GM23248 (cell line): ENCODE results near the gene FAM167B. TPM values are rescaled to one million over a fixed set of nuclear protein-coding genes. Genes with fewer than 3 reads are reported as not detected.
"Not testable (repeated sequence)": the region's sequence is repeated elsewhere in the genome, so short reads cannot be mapped to it uniquely, and the experiment has no call there.

Experiments used
- DNase-seq: peaks from one replicate; pipeline ENCODE4 v3.0.0-alpha.2; 2015
- H2AFZ ChIP-seq: fragments of 200-600 bp; sonication (generic); 2 replicates; pipeline ENCODE4 v1.6.1; 2016; ENCODE audit warnings: antibody characterized with exemption
- H3F3A ChIP-seq: fragments of 200-600 bp; sonication (generic); 2 replicates; pipeline ENCODE4 v1.6.1; 2016; ENCODE audit warnings: mild to moderate bottlenecking, antibody characterized with exemption, mixed run types; ENCODE audit not compliant: insufficient read depth
- H3K27ac ChIP-seq: fragments of 200-600 bp; sonication (generic); 2 replicates; pipeline ENCODE4 v1.5.1; 2016; ENCODE audit warnings: mild to moderate bottlenecking
- H3K27me3 ChIP-seq: fragments of 200-600 bp; sonication (generic); replicated peaks from 2 replicates; pipeline ENCODE4 v1.6.1; 2016; ENCODE audit warnings: mild to moderate bottlenecking; ENCODE audit not compliant: insufficient read depth
- H3K36me3 ChIP-seq: fragments of 200-600 bp; sonication (generic); 2 replicates; pipeline ENCODE4 v1.6.1; 2016; ENCODE audit warnings: low read depth, mild to moderate bottlenecking
- H3K4me1 ChIP-seq: fragments of 200-600 bp; sonication (generic); 2 replicates; pipeline ENCODE4 v1.6.1; 2016; ENCODE audit warnings: mild to moderate bottlenecking; ENCODE audit not compliant: insufficient read depth
- H3K4me2 ChIP-seq: fragments of 200-600 bp; sonication (generic); one replicate; pipeline ENCODE4 v1.6.1; 2016; ENCODE audit warnings: mild to moderate bottlenecking; ENCODE audit not compliant: unreplicated experiment
- H3K4me3 ChIP-seq: fragments of 200-600 bp; sonication (generic); 2 replicates; pipeline ENCODE4 v1.5.1; 2016; ENCODE audit warnings: mild to moderate bottlenecking
- H3K79me2 ChIP-seq: fragments of 200-600 bp; sonication (generic); 2 replicates; pipeline ENCODE4 v1.6.1; 2016; ENCODE audit warnings: mild to moderate bottlenecking; ENCODE audit not compliant: insufficient read depth
- H3K9ac ChIP-seq: fragments of 200-600 bp; sonication (generic); 2 replicates; pipeline ENCODE4 v1.6.1; 2016; ENCODE audit warnings: mild to moderate bottlenecking
- H3K9me2 ChIP-seq: fragments of 200-600 bp; sonication (generic); 2 replicates; pipeline ENCODE4 v1.6.1; 2016; ENCODE audit warnings: mixed run types, mild to moderate bottlenecking, moderate library complexity; ENCODE audit not compliant: insufficient read depth
- H3K9me3 ChIP-seq: fragments of 200-600 bp; sonication (generic); one replicate; pipeline ENCODE4 v1.6.1; 2017; ENCODE audit warnings: low read depth
- H4K20me1 ChIP-seq: fragments of 200-600 bp; sonication (generic); 2 replicates; pipeline ENCODE4 v1.6.0; 2016; ENCODE audit not compliant: insufficient read depth
- EZH2 ChIP-seq: fragments of 200-600 bp; sonication (generic); IDR thresholded peaks from 2 replicates; pipeline ENCODE4 v1.6.1; 2018; ENCODE audit warnings: antibody characterized with exemption, mild to moderate bottlenecking; ENCODE audit not compliant: insufficient read depth, poor library complexity, severe bottlenecking
- EZH2phosphoT487 ChIP-seq: fragments of 200-600 bp; sonication (generic); IDR thresholded peaks from 2 replicates; pipeline ENCODE4 v1.6.1; 2018; ENCODE audit warnings: antibody characterized with exemption, moderate library complexity, mild to moderate bottlenecking, low read depth; ENCODE audit not compliant: insufficient read depth
- WGBS, 2 experiments: methylation state at CpG; one replicate each; pipeline ENCODE4 v1.1.6; 2015 to 2017; ENCODE audit warnings: low lambda C conversion rate in 2 of 2, low coverage in 1 of 2; ENCODE audit errors: missing lambda C conversion rate in 2 of 2; 5-methylcytosine and 5-hydroxymethylcytosine counted together
- in situ Hi-C: fragments of 300-500 bp; cut with MboI; formaldehyde crosslinking; loops from 2 replicates; pipeline ENCODE4 v1.15.0; 2020
- polyA plus RNA-seq: library from polyadenylated mRNA; unstranded; fragments of >200 nt; fragmentation: Nextera tagmentation; extraction: Ambion mirVana; gene quantifications from 2 replicates; pipeline ENCODE4 v1.2.1, GENCODE V29; 2016
- total RNA-seq: library from RNA; depleted of rRNA; stranded (reverse); fragments of >200 nt; shearing (Covaris generic); gene quantifications from 2 replicates; pipeline ENCODE4 v1.2.3, GENCODE V29; 2014

Gene FAM167B
- total and polyA plus RNA-seq, 2 experiments from 2014 or later = 3.0 to 5.0 TPM

DNA sequence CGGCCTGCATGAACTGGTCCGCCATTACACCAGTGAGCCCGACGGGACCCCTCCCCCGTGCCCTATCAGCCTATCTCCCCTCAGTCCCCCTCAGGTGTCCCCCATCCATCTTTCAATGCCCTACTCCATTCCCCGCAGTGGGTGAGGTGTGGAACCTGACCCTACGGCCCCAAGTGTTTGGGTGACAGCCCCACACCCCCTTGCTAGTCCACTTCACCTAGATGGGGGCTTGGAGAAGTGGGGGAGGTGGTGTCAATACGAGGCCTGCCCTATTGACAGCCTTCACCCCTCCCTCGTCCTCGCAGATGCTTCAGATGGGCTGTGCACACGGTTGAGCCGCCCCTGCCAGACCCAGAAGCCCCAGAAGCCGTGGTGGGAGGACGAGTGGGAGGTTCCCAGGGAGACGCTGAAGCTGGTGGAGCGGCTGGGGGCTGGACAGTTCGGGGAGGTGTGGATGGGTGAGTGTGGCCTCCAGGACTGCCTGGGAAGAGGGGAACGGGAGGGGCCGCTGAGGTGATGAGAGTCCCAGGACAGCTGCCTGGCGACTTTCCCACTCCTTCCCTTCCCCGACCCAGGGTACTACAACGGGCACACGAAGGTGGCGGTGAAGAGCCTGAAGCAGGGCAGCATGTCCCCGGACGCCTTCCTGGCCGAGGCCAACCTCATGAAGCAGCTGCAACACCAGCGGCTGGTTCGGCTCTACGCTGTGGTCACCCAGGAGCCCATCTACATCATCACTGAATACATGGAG lies 29.2 kb downstream of the FAM167B start:
- 66 to 70% methylated on average over 25 to 28 of the region's 30 CpGs for WGBS, 2 experiments
- H3K36me3 ChIP-seq = no peaks in the 10 kb centered on the region
- no peaks in the 10 kb centered on the region for H3K9me3 ChIP-seq
- no peak overlapping the region for H3K4me2 ChIP-seq
- H3K9ac ChIP-seq = no peak overlapping the region
- H3K4me1 ChIP-seq = no peaks in the 10 kb centered on the region
- peaks cover 18% of the 10 kb centered on the region for H3K27me3 ChIP-seq
- no peak overlapping the region for H3K27ac ChIP-seq
- TF ChIP-seq EZH2phosphoT487 (no peak), EZH2 (no peak)
- in situ Hi-C loops = no loop called here
- H3F3A ChIP-seq = no peaks in the 10 kb centered on the region
- H3K4me3 ChIP-seq = no peak overlapping the region
- no peak overlapping the region for H2AFZ ChIP-seq
- no peaks in the 10 kb centered on the region for H4K20me1 ChIP-seq
- H3K79me2 ChIP-seq = no peaks in the 10 kb centered on the region
- DNase-seq = no peak
- H3K9me2 ChIP-seq = no peaks in the 10 kb centered on the region

DNA sequence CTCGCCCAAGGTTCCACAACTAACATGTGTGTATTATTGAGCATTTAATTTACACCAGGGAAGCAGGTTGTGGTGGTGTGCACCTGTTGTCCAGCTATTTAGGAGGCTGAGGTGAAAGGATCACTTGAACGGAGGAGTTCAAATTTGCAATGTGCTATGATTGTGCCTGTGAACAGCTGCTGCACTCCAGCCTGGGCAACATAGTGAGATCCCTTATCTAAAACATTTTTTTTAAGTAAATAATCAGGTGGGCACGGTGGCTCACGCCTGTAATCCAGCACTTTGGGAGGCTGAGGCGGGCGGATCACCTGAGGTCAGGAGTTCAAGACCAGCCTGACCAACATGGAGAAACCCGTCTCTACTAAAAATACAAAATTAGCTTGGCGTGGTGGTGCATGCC lies 37.8 kb downstream of the FAM167B start:
- H3K36me3 ChIP-seq, H2AFZ ChIP-seq, H3K27me3 ChIP-seq, H3K79me2 ChIP-seq, in situ Hi-C loops, H3F3A ChIP-seq, H3K27ac ChIP-seq, H3K4me2 ChIP-seq, DNase-seq, H4K20me1 ChIP-seq, H3K4me3 ChIP-seq, H3K4me1 ChIP-seq, H3K9me3 ChIP-seq, H3K9ac ChIP-seq, H3K9me2 ChIP-seq: not testable (repeated sequence)
- 79 to 86% methylated on average over 8 of the region's 8 CpGs for WGBS, 2 experiments

DNA sequence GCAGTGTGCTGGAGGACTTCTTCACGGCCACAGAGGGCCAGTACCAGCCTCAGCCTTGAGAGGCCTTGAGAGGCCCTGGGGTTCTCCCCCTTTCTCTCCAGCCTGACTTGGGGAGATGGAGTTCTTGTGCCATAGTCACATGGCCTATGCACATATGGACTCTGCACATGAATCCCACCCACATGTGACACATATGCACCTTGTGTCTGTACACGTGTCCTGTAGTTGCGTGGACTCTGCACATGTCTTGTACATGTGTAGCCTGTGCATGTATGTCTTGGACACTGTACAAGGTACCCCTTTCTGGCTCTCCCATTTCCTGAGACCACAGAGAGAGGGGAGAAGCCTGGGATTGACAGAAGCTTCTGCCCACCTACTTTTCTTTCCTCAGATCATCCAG lies 38.6 kb downstream of the FAM167B start:
- H3K9me3 ChIP-seq = no peaks in the 10 kb centered on the region
- no peaks in the 10 kb centered on the region for H3K79me2 ChIP-seq
- no peaks in the 10 kb centered on the region for H3K4me1 ChIP-seq
- H4K20me1 ChIP-seq = no peaks in the 10 kb centered on the region
- H3F3A ChIP-seq = peaks cover 5% of the 10 kb centered on the region
- no peak overlapping the region for H3K4me3 ChIP-seq
- H3K36me3 ChIP-seq = no peaks in the 10 kb centered on the region
- H3K27me3 ChIP-seq = no peaks in the 10 kb centered on the region
- H3K27ac ChIP-seq = no peak overlapping the region
- no peaks in the 10 kb centered on the region for H3K9me2 ChIP-seq
- H2AFZ ChIP-seq = no peak overlapping the region
- TF ChIP-seq EZH2phosphoT487 = no peak
- no peak for TF ChIP-seq EZH2
- no peak overlapping the region for H3K4me2 ChIP-seq
- H3K9ac ChIP-seq = no peak overlapping the region
- no peak for DNase-seq
- 82 to 90% methylated on average over 3 of the region's 3 CpGs for WGBS, 2 experiments
- in situ Hi-C loops = no loop called here

DNA sequence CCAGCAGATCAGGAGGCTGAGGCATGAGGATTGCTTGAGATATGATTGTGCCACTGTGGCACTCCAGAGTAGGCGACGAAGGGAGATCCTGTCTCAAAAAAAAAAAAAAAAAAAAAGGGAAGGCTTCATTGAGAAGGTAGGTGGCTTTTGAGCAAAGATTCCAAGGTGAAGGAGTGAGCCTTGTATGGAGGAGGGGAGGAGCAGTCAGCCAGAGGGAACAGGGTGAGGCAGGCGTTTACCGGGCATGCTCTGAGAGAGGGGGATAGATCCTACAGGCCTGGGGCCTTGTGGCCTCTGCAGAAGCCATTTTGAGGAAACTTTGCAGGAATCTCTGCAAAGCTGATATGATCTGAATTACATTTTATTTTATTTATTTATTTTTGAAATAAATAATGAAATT lies 39.7 kb downstream of the FAM167B start:
- no peak overlapping the region for H3K4me3 ChIP-seq
- H3K4me1 ChIP-seq = peaks cover 6% of the 10 kb centered on the region
- H3K79me2 ChIP-seq = no peaks in the 10 kb centered on the region
- no peak overlapping the region for H2AFZ ChIP-seq
- H3K9me2 ChIP-seq = no peaks in the 10 kb centered on the region
- in situ Hi-C loops = no loop called here
- H3K9me3 ChIP-seq = no peaks in the 10 kb centered on the region
- no peak overlapping the region for H3K9ac ChIP-seq
- WGBS, 2 experiments = 87 to 91% methylated on average over 4 of the region's 4 CpGs
- no peak overlapping the region for H3K27ac ChIP-seq
- DNase-seq = no peak
- no peaks in the 10 kb centered on the region for H4K20me1 ChIP-seq
- H3K4me2 ChIP-seq = no peak overlapping the region
- H3K27me3 ChIP-seq = no peaks in the 10 kb centered on the region
- no peaks in the 10 kb centered on the region for H3K36me3 ChIP-seq
- peaks cover 14% of the 10 kb centered on the region for H3F3A ChIP-seq
- TF ChIP-seq EZH2phosphoT487 = no peak
- TF ChIP-seq EZH2 = no peak

- no peak for TF ChIP-seq EZH2phosphoT487
- TF ChIP-seq EZH2 = no peak
- Histone ChIP-seq H4K20me1 (no peaks in the 10 kb centered on the region), H2AFZ (no peak overlapping the region), H3K36me3 (no peaks in the 10 kb centered on the region), H3K4me1 (peaks cover 6% of the 10 kb centered on the region), H3K27ac (no peak overlapping the region), H3K4me2 (no peak overlapping the region), H3K9ac (no peak overlapping the region), H3K9me3 (no peaks in the 10 kb centered on the region), H3K79me2 (peaks cover 23% of the 10 kb centered on the region), H3F3A (peaks cover 14% of the 10 kb centered on the region), H3K9me2 (no peaks in the 10 kb centered on the region), H3K27me3 (no peaks in the 10 kb centered on the region), H3K4me3 (no peak overlapping the region)
- in situ Hi-C loops = no loop called here
- 85 to 92% methylated on average over 7 of the region's 7 CpGs for WGBS, 2 experiments
- DNase-seq = no peak
These were observed 42.2 kb downstream of the FAM167B start for GRCh38 chr1:32289256-32289655.
